Hippocampal formation (tissue), 2 donors: ENCODE results near the gene PSMB9.
A peak's percentile ranks its signal among the peaks of the same experiment; 100 is the strongest.
"Not testable (repeated sequence)": the region's sequence is repeated elsewhere in the genome, so short reads cannot be mapped to it uniquely, and the experiment has no call there.

Source experiments
- DNase-seq, 2 donors: peaks; one replicate each; lab custom pipeline; 2025; lab: John Stamatoyannopoulos, UW

The PSMB9 gene

GRCh38 chr6:32860674-32861073 lies 6.7 kb downstream of the PSMB9 start:
- no peak for DNase-seq

- no peak for DNase-seq
Measured at GRCh38 chr6:32862725-32863124, 8.7 kb downstream of the PSMB9 start.

GRCh38 chr6:32865724-32866443 lies 11.9 kb downstream of the PSMB9 start:
- no peak for DNase-seq

GRCh38 chr6:32867022-32867477 lies 13.1 kb downstream of the PSMB9 start:
- DNase-seq, result no peak

GRCh38 chr6:32867554-32868256 lies 13.7 kb downstream of the PSMB9 start:
- no peak for DNase-seq

GRCh38 chr6:32868257-32868788 lies 14.3 kb downstream of the PSMB9 start:
- DNase-seq, result peak; percentile 56 to 65

- not testable (repeated sequence) for DNase-seq
Measured at GRCh38 chr6:32873947-32874346, 20.0 kb downstream of the PSMB9 start.

GRCh38 chr6:32876603-32877002 lies 22.6 kb downstream of the PSMB9 start:
- DNase-seq, result no peak

GRCh38 chr6:32879691-32880090 lies 25.7 kb downstream of the PSMB9 start:
- no peak for DNase-seq

- not testable (repeated sequence) for DNase-seq
Measured at GRCh38 chr6:32880962-32881361, 27.0 kb downstream of the PSMB9 start.

- DNase-seq, result no peak
Measured at GRCh38 chr6:32882879-32883250, 28.9 kb downstream of the PSMB9 start.

- DNase-seq, result peak in 1 of 2 donors; percentile 21
Measured at GRCh38 chr6:32883789-32884188, 29.8 kb downstream of the PSMB9 start.

- DNase-seq, result peak in 1 of 2 donors; percentile 87
Measured at GRCh38 chr6:32885698-32886286, 31.8 kb downstream of the PSMB9 start.

GRCh38 chr6:32886681-32887383 lies 32.8 kb downstream of the PSMB9 start:
- DNase-seq, result no peak

GRCh38 chr6:32887616-32888015 lies 33.6 kb downstream of the PSMB9 start:
- DNase-seq, result peak in 1 of 2 donors; percentile 19

GRCh38 chr6:32888576-32888975 lies 34.6 kb downstream of the PSMB9 start:
- DNase-seq, result no peak

GRCh38 chr6:32889533-32889932 lies 35.5 kb downstream of the PSMB9 start:
- no peak for DNase-seq

- no peak for DNase-seq
Measured at GRCh38 chr6:32890831-32891230, 36.8 kb downstream of the PSMB9 start.

GRCh38 chr6:32894085-32895005 lies 40.4 kb downstream of the PSMB9 start:
- DNase-seq, result peak; percentile 87 to 90

- DNase-seq, result no peak
Measured at GRCh38 chr6:32895006-32895345, 41.0 kb downstream of the PSMB9 start.

GRCh38 chr6:32903952-32904351 lies 50.0 kb downstream of the PSMB9 start:
- DNase-seq, result no peak
